ENCODE results near the gene KRT72.

GRCh38 chr12:52613384-52614030 lies 12.2 kb upstream of the KRT72 start:
- TF ChIP-seq POLR2A (IDR thresholded peaks at IDR 0.05; ENCODE audit: low read length) = no peak
- TF ChIP-seq GATA1 (IDR thresholded peaks at IDR 0.05; ENCODE audit: low read depth, low read length) = no peak
